ENCODE measurements around the gene CPT1B.

CPT1B gene

GRCh38 chr22:50585781-50586180 lies 7.6 kb upstream of the CPT1B start:
- DNase-seq (ENCODE audit: low spot score) = no peak

GRCh38 chr22:50585238-50585637 lies 7.0 kb upstream of the CPT1B start:
- no peak for DNase-seq (ENCODE audit: low spot score)

GRCh38 chr22:50584106-50585096 lies 6.2 kb upstream of the CPT1B start:
- no peak for DNase-seq (ENCODE audit: low spot score)

GRCh38 chr22:50583294-50583861 lies 5.2 kb upstream of the CPT1B start:
- no peak for DNase-seq (ENCODE audit: low spot score)

- DNase-seq (ENCODE audit: low spot score) = peak; percentile 98
Measured at GRCh38 chr22:50582493-50583293, 4.5 kb upstream of the CPT1B start, which contains the start of gene CHKB. Gene CHKB (minus strand): TSS chr22:50582849. CDS start chr22:50582781, 68 bp downstream.

GRCh38 chr22:50581950-50582492 lies 3.8 kb upstream of the CPT1B start:
- no peak for DNase-seq (ENCODE audit: low spot score)

- DNase-seq (ENCODE audit: low spot score) = no peak
Measured at GRCh38 chr22:50581031-50581949, 3.1 kb upstream of the CPT1B start.

GRCh38 chr22:50579752-50580151 lies 1.5 kb upstream of the CPT1B start:
- DNase-seq (ENCODE audit: low spot score) = no peak

GRCh38 chr22:50578776-50579310 lies 616 bp upstream of the CPT1B start:
- no peak for DNase-seq (ENCODE audit: low spot score)

GRCh38 chr22:50577697-50577986 lies 585 bp downstream of the CPT1B start:
- DNase-seq (ENCODE audit: low spot score) = no peak

- DNase-seq (ENCODE audit: low spot score) = no peak
Measured at GRCh38 chr22:50576806-50577696, 1.2 kb downstream of the CPT1B start.

- no peak for DNase-seq (ENCODE audit: low spot score)
Measured at GRCh38 chr22:50576070-50576469, 2.2 kb downstream of the CPT1B start.

- no peak for DNase-seq (ENCODE audit: low spot score)
Measured at GRCh38 chr22:50575426-50575941, 2.7 kb downstream of the CPT1B start.

- no peak for DNase-seq (ENCODE audit: low spot score)
Measured at GRCh38 chr22:50574383-50574755, 3.9 kb downstream of the CPT1B start.

GRCh38 chr22:50573491-50574382 lies 4.5 kb downstream of the CPT1B start:
- no peak for DNase-seq (ENCODE audit: low spot score)

GRCh38 chr22:50572965-50573364 lies 5.3 kb downstream of the CPT1B start:
- no peak for DNase-seq (ENCODE audit: low spot score)

GRCh38 chr22:50571264-50572175 lies 6.7 kb downstream of the CPT1B start:
- DNase-seq (ENCODE audit: low spot score) = no peak

- no peak for DNase-seq (ENCODE audit: low spot score)
Measured at GRCh38 chr22:50570861-50571260, 7.4 kb downstream of the CPT1B start.

All from putamen (tissue), 1 donor.